Calu3 (cell line): ENCODE data around the gene TLL2. TPM values are rescaled to one million over a fixed set of nuclear protein-coding genes. Genes with fewer than 3 reads are reported as not detected.

Source experiments
- BruUV-seq: library from RNA; stranded (reverse); fragments of 400-500 nt; replicated peaks from 2 replicates; lab custom pipeline; 2021; lab: Mats Ljungman, UMichigan
- CTCF ChIA-PET: fragments of 300-600 bp; sonication (Branson Sonifier 250); formaldehyde crosslinking; loops from one replicate; lab custom pipeline; 2022; ENCODE audit warnings: antibody characterized with exemption; lab: Charles Lee
- DNase-seq: peaks from one replicate; pipeline ENCODE4 v3.0.0; 2022
- H3K27ac Mint-ChIP-seq: one replicate; pipeline ENCODE4 v1.8.0; 2022; ENCODE audit warnings: mixed read lengths; ENCODE audit not compliant: unreplicated experiment
- H3K27me3 Mint-ChIP-seq: one replicate; pipeline ENCODE4 v1.8.0; 2022; ENCODE audit warnings: mixed read lengths; ENCODE audit not compliant: unreplicated experiment
- H3K36me3 Mint-ChIP-seq: one replicate; pipeline ENCODE4 v1.8.0; 2022; ENCODE audit warnings: mild to moderate bottlenecking, moderate library complexity, mixed read lengths; ENCODE audit not compliant: insufficient read depth, unreplicated experiment
- H3K4me1 Mint-ChIP-seq: one replicate; pipeline ENCODE4 v1.8.0; 2022; ENCODE audit warnings: mild to moderate bottlenecking, low read depth, mixed read lengths; ENCODE audit not compliant: unreplicated experiment
- H3K4me3 Mint-ChIP-seq: one replicate; pipeline ENCODE4 v1.8.0; 2022; ENCODE audit warnings: mild to moderate bottlenecking, low read depth, moderate library complexity, mixed read lengths; ENCODE audit not compliant: unreplicated experiment
- H3K9me3 Mint-ChIP-seq: one replicate; pipeline ENCODE4 v1.8.0; 2022; ENCODE audit warnings: low read depth, mixed read lengths; ENCODE audit not compliant: unreplicated experiment
- CTCF ChIP-seq: fragments of 200-600 bp; IDR thresholded peaks from one replicate; pipeline ENCODE4 v1.8.0; 2022; ENCODE audit warnings: antibody characterized with exemption; ENCODE audit not compliant: unreplicated experiment
- intact Hi-C: fragments of 100-400 bp; cut with micrococcal nuclease; formaldehyde crosslinking; loops from one replicate; pipeline ENCODE4 v1.10.0; 2022; ENCODE audit not compliant: unreplicated experiment
- total RNA-seq: library from RNA; stranded (reverse); gene quantifications from 2 replicates; pipeline ENCODE4 v1.2.3, GENCODE V29; 2022

The TLL2 gene
- total RNA-seq, 1 experiment from 2014 or later = 0.66 TPM

GRCh38 chr10:96380821-96381220, 132.9 kb downstream of the TLL2 start:
- no TSS peak for BruUV-seq
- no peak for DNase-seq
- no peak overlapping the region for H3K27ac Mint-ChIP-seq
- no peaks in the 10 kb centered on the region for H3K9me3 Mint-ChIP-seq
- no peak for TF ChIP-seq CTCF
- CTCF ChIA-PET = no interaction called here
- intact Hi-C loops = no loop called here
- H3K4me3 Mint-ChIP-seq = no peak overlapping the region
- peaks cover 5% of the 10 kb centered on the region for H3K36me3 Mint-ChIP-seq
- peaks cover 12% of the 10 kb centered on the region for H3K4me1 Mint-ChIP-seq
- peaks cover 61% of the 10 kb centered on the region for H3K27me3 Mint-ChIP-seq

GRCh38 chr10:96379758-96380157, 134.0 kb downstream of the TLL2 start:
- Mint-ChIP-seq H3K9me3 (no peaks in the 10 kb centered on the region), H3K27ac (no peak overlapping the region), H3K4me1 (peaks cover 22% of the 10 kb centered on the region), H3K27me3 (peaks cover 52% of the 10 kb centered on the region), H3K4me3 (no peak overlapping the region), H3K36me3 (peaks cover 5% of the 10 kb centered on the region)
- BruUV-seq = no TSS peak
- CTCF ChIA-PET = interaction anchor here (1.1 kb wide), 1 partner anchor 10 kb away, joined by 3 read pairs; no protein-coding TSS in a partner anchor
- TF ChIP-seq CTCF = no peak
- DNase-seq = no peak
- intact Hi-C loops = loop anchor here (10.0 kb wide), 1 partner anchor 455 kb away; the partner anchor contains the start of gene LCOR

- no peak for TF ChIP-seq CTCF
- Mint-ChIP-seq H3K9me3 (no peaks in the 10 kb centered on the region), H3K27me3 (peaks cover 47% of the 10 kb centered on the region), H3K4me1 (peaks cover 22% of the 10 kb centered on the region), H3K4me3 (no peak overlapping the region), H3K27ac (no peak overlapping the region), H3K36me3 (peaks cover 5% of the 10 kb centered on the region)
- intact Hi-C loops = loop anchor here (10.0 kb wide), 1 partner anchor 456 kb away; the partner anchor contains the start of gene LCOR
- no peak for DNase-seq
- no TSS peak for BruUV-seq
- CTCF ChIA-PET = interaction anchor here (1.1 kb wide), 1 partner anchor 9 kb away, joined by 3 read pairs; no protein-coding TSS in a partner anchor
Measured at GRCh38 chr10:96378741-96379140, 135.0 kb downstream of the TLL2 start.

- CTCF ChIA-PET = interaction anchor here (1.3 kb wide), 1 partner anchor 136 kb away, joined by 3 read pairs; the partner anchor contains the start of gene TLL2
Measured at GRCh38 chr10:96377816-96378294, 135.9 kb downstream of the TLL2 start.

More at GRCh38 chr10:96377816-96378294, 135.9 kb downstream of the TLL2 start:
- no TSS peak for BruUV-seq
- Mint-ChIP-seq H3K27ac (no peak overlapping the region), H3K9me3 (no peaks in the 10 kb centered on the region), H3K4me1 (peaks cover 22% of the 10 kb centered on the region), H3K4me3 (no peak overlapping the region), H3K36me3 (peaks cover 5% of the 10 kb centered on the region), H3K27me3 (peaks cover 41% of the 10 kb centered on the region)
- DNase-seq = no peak
- intact Hi-C loops = loop anchor here (10.0 kb wide), 1 partner anchor 457 kb away; the partner anchor contains the start of gene LCOR
- TF ChIP-seq CTCF = no peak
